Activated CD4-positive, CD25-positive, alpha-beta regulatory T cell treated with anti-CD3 and anti-CD28 coated beads, Interleukin-2, amount 50 U/mL, for 24 hours (primary cell): Measurements from ENCODE around the gene FLG.
"Not testable (repeated sequence)": the region's sequence is repeated elsewhere in the genome, so short reads cannot be mapped to it uniquely, and the experiment has no call there.

Source experiments
- ATAC-seq, 2 donors: fragments of 150-1000 bp; cut with Tn5 transposase; one replicate each; pipeline ENCODE4 v1.10.0; 2021; ENCODE audit warnings: mild to moderate bottlenecking in 1 of 2, moderate library complexity in 1 of 2

FLG gene

DNA sequence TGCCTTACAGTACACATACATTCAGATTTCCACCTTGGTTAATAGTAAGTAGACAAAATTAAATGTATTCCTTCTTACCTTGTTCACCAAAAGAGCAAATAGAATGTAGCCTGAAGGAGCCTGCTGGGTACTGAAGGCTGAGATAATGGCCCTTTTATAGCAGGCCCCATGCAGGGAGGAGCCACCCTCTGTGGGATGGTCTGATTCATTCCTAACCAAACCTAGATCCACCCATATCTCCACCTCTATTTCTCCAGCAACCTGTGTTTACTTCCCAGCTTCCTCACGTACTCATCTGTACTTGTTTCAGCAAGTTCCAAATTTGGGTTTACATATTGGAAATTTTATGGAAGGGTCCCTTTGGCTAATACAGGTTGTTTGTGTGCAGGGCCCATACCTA, at the start of gene FLG:
Gene FLG, minus strand, starts transcription at position 129 of the 400 bp plus-strand sequence. CDS start 9,783 bp downstream, outside the sequence.
- ATAC-seq, result no peak

- no peak for ATAC-seq
These were observed 49.4 kb upstream of the FLG start for GRCh38 chr1:152374451-152374850.

DNA sequence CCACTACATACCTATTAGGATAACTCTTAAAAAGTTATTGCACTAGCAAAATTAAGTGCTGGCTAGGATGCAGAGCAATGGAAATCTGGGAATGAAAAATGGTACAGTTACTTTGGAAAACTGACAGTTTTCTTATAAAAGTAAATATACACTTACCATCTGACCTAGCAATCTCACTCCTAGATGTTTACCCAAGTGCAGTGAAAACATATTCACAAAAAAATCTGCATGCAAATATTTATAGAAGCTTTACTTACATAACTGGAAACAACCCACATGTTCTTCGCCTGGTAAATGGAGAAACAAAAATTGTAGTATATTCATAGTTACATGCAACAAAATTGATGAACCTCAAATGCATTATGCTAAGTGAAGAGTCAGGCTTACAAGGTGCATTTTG, 47.6 kb upstream of the FLG start:
- ATAC-seq, result no peak

GRCh38 chr1:152367436-152367835, 42.4 kb upstream of the FLG start:
- no peak for ATAC-seq

DNA sequence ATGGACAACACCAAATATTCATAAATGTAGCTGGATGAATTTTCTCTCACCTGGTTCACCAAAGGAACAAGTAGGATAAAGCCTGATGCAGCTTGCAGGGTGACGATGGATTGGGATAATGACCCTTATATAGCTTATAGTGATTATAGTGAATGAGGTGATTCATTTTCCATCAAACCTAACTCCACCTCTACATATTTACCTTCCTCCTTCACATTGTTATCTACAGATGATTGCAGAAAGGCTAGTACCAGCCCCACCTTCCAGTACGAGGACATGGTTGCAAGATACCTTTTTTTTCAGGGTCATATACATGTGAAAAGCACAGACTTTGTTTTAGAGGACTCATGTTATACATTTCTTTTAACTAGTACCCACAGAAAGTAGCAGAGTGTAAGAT, 34.9 kb upstream of the FLG start, which contains the start of gene FLG2:
Gene FLG2, minus strand, starts transcription at position 101 of the 400 bp plus-strand sequence. CDS start 1,122 bp downstream, outside the sequence.
- ATAC-seq, result no peak

GRCh38 chr1:152356736-152357135, 31.7 kb upstream of the FLG start:
- no peak for ATAC-seq

DNA sequence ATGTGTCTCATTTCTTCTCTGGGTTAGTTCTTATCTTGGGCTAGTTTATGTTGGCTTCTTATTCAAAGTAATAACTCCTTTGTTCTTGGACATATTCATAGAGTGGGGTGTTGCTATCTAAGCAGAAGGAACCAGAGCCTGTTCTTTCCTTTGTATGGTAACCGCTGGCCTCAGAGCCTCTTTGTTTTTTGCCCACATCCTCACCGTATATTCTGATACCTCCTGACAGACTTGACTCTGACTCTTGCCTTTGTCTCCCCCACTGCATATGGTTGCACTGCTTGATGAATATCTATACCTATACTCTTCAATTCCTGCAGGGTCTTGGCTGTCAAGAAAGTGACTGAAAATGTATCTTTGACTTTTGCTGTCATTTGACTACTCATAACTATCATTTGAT, 24.6 kb upstream of the FLG start:
- ATAC-seq, result no peak

GRCh38 chr1:152348447-152348846, 23.4 kb upstream of the FLG start:
- no peak for ATAC-seq

DNA sequence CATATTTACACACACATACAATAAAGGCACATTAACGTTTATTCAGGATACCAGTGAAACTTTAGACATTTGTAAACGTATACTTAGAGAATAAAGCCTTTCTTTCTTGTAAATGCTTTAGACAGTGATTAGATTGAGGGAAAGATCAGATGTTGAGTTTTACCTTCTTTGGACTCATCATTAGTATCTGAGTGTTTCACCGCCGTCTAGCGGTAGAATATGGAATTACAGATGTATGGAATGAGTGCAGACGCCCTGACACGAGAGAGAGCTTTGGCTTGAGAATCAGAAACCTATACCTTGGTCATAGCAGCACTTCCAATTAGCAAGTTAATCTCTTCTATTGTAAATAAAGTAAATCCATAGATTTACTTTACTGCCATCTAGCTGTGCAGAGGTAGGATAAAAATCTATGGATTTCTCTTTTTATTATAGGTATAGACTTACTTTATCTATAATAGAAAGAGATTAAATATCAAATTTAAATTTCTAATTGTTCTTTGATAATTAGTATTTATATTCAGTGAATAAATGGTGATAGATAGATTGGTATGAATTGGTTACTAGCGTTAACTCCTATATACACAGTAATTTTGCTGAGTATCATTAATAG, 22.2 kb upstream of the FLG start:
- ATAC-seq, result peak in 1 of 2 donors; percentile 59

DNA sequence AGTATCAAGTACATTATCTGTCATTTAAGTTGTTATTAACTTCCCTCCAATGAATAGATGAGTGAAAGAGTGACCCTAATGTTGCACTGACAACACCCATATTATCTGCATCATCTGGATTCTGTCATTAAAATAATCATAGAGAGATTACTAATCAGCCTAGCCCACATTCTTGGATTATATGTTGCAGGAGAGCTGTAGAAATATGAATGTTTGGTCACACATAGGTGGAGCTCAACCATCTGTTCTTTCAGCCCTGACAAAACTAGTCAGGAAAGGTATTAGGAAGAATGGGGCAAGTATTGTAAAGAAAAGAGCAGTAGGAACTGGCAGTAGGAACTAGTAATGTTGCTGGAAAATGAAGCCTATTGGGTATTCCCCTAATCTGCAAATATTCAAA, 19.4 kb upstream of the FLG start:
- no peak for ATAC-seq

GRCh38 chr1:152343006-152343405, 18.0 kb upstream of the FLG start:
- no peak for ATAC-seq

- ATAC-seq, result no peak
These were observed 10.4 kb upstream of the FLG start for GRCh38 chr1:152335399-152335798.

DNA sequence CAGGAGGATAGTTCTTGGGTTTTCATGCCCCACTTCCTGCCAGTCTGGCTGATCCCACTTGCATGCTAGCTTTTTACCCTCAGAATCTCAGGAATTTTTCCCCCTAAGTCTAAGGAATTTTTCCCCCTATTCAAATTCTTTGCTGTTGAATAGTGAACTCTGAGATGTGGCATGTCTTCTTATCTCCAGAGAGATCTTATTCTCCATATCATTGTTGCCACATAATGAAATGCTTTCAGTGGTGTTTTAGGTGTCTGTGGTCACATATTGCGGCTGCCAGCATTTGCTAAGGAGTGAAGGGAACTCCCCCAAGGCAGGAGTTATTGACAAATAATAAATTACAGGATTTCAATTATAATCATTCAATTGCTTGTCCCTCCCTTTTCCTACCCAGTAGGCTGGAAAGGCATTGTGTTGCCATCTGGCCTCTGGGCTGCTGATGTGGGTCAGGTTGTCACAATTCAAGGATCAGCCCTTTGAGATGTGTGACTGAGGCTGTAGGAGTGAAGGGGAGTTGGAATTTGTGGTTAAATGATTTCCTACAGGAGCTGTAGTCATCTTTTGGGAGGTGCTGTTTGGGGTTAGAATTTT, 3.9 kb upstream of the FLG start:
- no peak for ATAC-seq

- no peak for ATAC-seq
These were observed 11.1 kb downstream of the FLG start for GRCh38 chr1:152313970-152314369.

DNA sequence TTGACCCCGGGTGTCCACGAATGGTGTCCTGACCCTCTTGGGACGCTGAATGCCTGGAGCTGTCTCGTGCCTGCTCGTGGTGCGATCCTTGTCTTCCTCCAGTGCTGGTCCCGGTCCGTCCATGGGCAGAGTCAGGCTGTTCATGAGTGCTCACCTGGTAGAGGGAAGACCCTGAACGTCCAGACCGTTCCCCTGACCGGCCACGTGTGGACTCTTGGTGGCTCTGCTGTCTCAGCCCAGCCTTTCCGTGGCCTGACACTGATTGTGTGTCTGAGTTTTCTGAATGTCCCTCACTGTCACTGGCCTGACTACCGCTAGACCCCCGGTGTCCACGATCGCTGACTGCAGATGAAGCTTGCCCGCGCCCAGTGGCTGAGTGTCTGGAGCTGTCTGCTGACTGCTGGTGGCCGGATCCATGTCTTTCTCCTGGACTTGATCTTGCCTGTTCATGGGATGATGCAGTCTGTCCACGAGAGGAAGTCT, 11.7 kb downstream of the FLG start:
- ATAC-seq, result no peak

- not testable (repeated sequence) for ATAC-seq
These were observed 12.9 kb downstream of the FLG start for GRCh38 chr1:152312169-152312568.

- no peak for ATAC-seq
These were observed 15.1 kb downstream of the FLG start for GRCh38 chr1:152309955-152310354.

GRCh38 chr1:152309320-152309901, 15.6 kb downstream of the FLG start:
- ATAC-seq, result not testable (repeated sequence)

DNA sequence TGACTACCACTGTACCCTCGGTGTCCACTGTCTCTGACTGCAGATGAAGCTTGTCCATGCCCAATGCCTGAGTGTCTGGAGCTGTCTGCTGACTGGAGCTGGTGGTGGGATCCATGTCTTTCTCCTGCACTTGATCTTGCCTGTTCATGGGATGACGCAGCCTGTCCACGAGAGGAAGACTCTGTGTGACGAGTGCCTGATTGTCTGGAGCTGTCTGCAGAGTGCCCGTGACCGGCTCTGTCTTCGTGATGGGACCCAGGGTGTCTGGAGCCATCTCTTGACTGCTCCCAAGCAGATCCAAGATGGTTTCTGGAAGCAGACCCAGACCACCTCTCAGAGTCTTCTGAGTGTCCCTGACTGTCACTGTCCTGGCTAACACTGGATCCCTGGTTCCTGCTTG, 16.3 kb downstream of the FLG start:
- not testable (repeated sequence) for ATAC-seq

DNA sequence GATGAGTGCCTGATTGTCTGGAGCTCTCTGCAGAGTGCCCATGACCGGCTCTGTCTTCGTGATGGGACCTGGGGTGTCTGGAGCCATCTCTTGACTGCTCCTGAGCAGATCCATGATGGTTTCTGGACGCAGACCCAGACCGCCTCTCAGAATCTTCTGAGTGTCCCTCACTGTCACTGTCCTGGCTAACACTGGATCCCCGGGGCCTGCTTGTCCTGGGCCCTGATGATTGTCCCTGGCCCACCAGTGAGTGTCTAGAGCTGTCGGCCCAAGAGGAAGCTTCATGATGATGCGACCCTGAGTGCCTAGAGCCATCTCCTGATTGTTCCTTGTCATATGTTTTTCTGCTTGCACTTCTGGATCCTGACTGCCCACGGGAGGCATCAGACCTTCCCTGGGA, 17.1 kb downstream of the FLG start:
- ATAC-seq, result not testable (repeated sequence)

DNA sequence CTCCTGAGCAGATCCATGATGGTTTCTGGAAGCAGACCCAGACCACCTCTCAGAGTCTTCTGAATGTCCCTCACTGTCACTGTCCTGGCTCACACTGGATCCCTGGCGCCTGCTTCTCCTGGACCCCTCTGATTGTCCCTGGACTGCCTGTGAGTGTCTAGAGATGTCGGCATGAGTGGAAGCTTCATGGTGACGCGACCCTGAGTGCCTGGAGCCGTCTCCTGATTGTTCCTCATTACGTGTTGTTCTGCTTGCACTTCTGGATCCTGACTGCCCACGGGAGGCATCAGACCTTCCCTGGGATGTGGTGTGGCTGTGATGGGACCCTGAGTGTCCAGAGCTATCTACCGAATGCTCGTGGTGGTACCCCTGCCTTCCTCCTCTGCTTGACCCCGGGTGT, 18.9 kb downstream of the FLG start:
- not testable (repeated sequence) for ATAC-seq

- ATAC-seq, result not testable (repeated sequence)
These were observed 20.3 kb downstream of the FLG start for GRCh38 chr1:152304773-152305172.

DNA sequence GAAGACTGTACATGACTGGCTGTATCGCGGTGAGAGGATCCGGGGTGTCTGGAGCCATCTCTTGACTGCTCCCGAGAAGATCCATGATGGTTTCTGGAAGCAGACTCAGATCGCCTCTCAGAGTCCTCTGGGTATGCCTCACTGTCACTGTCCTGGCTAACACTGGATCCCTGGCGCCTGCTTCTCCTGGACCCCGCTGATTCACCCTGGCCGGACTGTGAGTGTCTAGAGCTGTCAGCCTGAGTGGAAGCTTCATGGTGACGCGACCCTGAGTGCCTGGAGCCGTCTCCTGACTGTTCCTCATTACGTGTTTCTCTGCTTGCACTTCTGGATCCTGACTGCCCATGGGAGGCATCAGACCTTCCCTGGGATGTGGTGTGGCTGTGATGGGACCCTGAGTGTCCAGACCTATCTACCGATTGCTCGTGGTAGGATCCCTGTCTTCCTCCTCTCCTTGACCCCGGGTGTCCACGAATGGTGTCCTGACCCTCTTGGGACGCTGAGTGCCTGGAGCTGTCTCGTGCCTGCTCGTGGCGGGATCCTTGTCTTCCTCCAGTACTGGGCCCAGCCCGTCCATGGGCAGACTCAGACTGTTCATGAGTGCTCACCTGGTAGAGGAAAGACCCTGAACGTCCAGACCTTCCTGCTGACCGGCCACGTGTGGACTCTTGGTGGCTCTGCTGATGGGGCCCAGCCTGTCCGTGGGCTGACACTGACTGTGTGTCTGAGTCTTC, 21.7 kb downstream of the FLG start:
- not testable (repeated sequence) for ATAC-seq
